Mesenchymal stem cell (in vitro differentiated cells and primary cell): ENCODE measurements around the gene MYH11.
"Not testable (repeated sequence)": the region's sequence is repeated elsewhere in the genome, so short reads cannot be mapped to it uniquely, and the experiment has no call there.

Experiments
- DNase-seq: peaks from one replicate; pipeline ENCODE4 v3.0.0-alpha.2; 2013
- H2AFZ ChIP-seq: one replicate; pipeline ENCODE4 v1.6.1; 2013; ENCODE audit warnings: low read depth, mild to moderate bottlenecking, control low read depth, inconsistent platforms, low read length, moderate library complexity
- H2AK5ac ChIP-seq: 2 replicates; pipeline ENCODE4 v1.6.1; 2013; ENCODE audit warnings: low read length, moderate library complexity, mild to moderate bottlenecking, inconsistent platforms; ENCODE audit not compliant: severe bottlenecking
- H2BK120ac ChIP-seq: one replicate; pipeline ENCODE4 v1.6.1; 2013; ENCODE audit warnings: low read depth, mild to moderate bottlenecking, inconsistent platforms, low read length, moderate library complexity
- H2BK12ac ChIP-seq, 2 experiments: one replicate each; pipeline ENCODE4 v1.6.1; 2013; ENCODE audit warnings: inconsistent platforms in 2 of 2, low read length in 2 of 2, mild to moderate bottlenecking in 2 of 2, moderate library complexity in 2 of 2, control low read depth in 1 of 2
- H2BK15ac ChIP-seq: one replicate; pipeline ENCODE4 v1.6.1; 2013; ENCODE audit warnings: mild to moderate bottlenecking, low read depth, inconsistent platforms; ENCODE audit not compliant: poor library complexity, severe bottlenecking
- H2BK5ac ChIP-seq: 2 replicates; pipeline ENCODE4 v1.6.1; 2013; ENCODE audit warnings: low read depth, mild to moderate bottlenecking, low read length, control low read depth, inconsistent platforms; ENCODE audit not compliant: poor library complexity, severe bottlenecking
- H3K14ac ChIP-seq, 2 experiments: one replicate each; pipeline ENCODE4 v1.6.1; 2013; ENCODE audit warnings: inconsistent platforms in 2 of 2, low read length in 2 of 2, control low read depth in 1 of 2, mild to moderate bottlenecking in 1 of 2, moderate library complexity in 1 of 2
- H3K18ac ChIP-seq, 2 experiments: one replicate each; pipeline ENCODE4 v1.6.1; 2013; ENCODE audit warnings: inconsistent platforms in 2 of 2, low read length in 2 of 2, control low read depth in 1 of 2, low read depth in 1 of 2, mild to moderate bottlenecking in 1 of 2
- H3K23ac ChIP-seq, 2 experiments: one replicate each; pipeline ENCODE4 v1.6.1; 2013; ENCODE audit warnings: inconsistent platforms in 2 of 2, low read length in 2 of 2, mild to moderate bottlenecking in 2 of 2, moderate library complexity in 2 of 2, control low read depth in 1 of 2
- H3K27ac ChIP-seq: 2 replicates; pipeline ENCODE4 v1.5.1; 2013; ENCODE audit warnings: mild to moderate bottlenecking, moderate library complexity, low read length, control low read depth, inconsistent platforms; ENCODE audit not compliant: poor library complexity, severe bottlenecking
- H3K27me3 ChIP-seq, 2 experiments: 2 replicates each; pipeline versions ENCODE4 v1.6.1 to v1.7.0; 2013; ENCODE audit warnings: low read length in 2 of 2, mild to moderate bottlenecking in 2 of 2, moderate library complexity in 2 of 2, control low read depth in 1 of 2, inconsistent platforms in 1 of 2; ENCODE audit not compliant: control insufficient read depth in 1 of 2, insufficient read depth in 1 of 2
- H3K36me3 ChIP-seq, 2 experiments: 2 replicates each; pipeline versions ENCODE4 v1.6.1 to v1.7.0; 2013; ENCODE audit warnings: low read length in 2 of 2, control low read depth in 1 of 2, inconsistent platforms in 1 of 2, low read depth in 1 of 2, mild to moderate bottlenecking in 1 of 2; ENCODE audit not compliant: insufficient read depth in 2 of 2, control insufficient read depth in 1 of 2
- H3K4ac ChIP-seq, 2 experiments: one replicate each; pipeline ENCODE4 v1.6.1; 2013; ENCODE audit warnings: inconsistent platforms in 2 of 2, low read length in 2 of 2, mild to moderate bottlenecking in 2 of 2, moderate library complexity in 2 of 2, control low read depth in 1 of 2, low read depth in 1 of 2
- H3K4me1 ChIP-seq: 2 replicates; pipeline ENCODE4 v1.6.1; 2013; ENCODE audit warnings: low read depth, low read length, control low read depth; ENCODE audit not compliant: control insufficient read depth, insufficient read depth
- H3K4me2 ChIP-seq: 2 replicates; pipeline ENCODE4 v1.6.1; 2013; ENCODE audit warnings: low read length, mild to moderate bottlenecking, inconsistent platforms; ENCODE audit not compliant: poor library complexity, severe bottlenecking
- H3K4me3 ChIP-seq, 2 experiments: 2 replicates each; pipeline versions ENCODE4 v1.5.1 to v1.7.0; 2013; ENCODE audit warnings: low read length in 2 of 2, mild to moderate bottlenecking in 2 of 2, control low read depth in 1 of 2, low read depth in 1 of 2; ENCODE audit not compliant: insufficient read depth in 1 of 2
- H3K79me1 ChIP-seq: replicated peaks from 2 replicates; pipeline ENCODE4 v1.6.1; 2013; ENCODE audit warnings: mild to moderate bottlenecking, control low read depth, low read length, inconsistent platforms; ENCODE audit not compliant: poor library complexity, severe bottlenecking
- H3K9ac ChIP-seq: 2 replicates; pipeline ENCODE4 v1.7.0; 2013; ENCODE audit warnings: mild to moderate bottlenecking, low read length, moderate library complexity
- H3K9me3 ChIP-seq: 2 replicates; pipeline ENCODE4 v1.7.0; 2013; ENCODE audit warnings: mild to moderate bottlenecking, low read length; ENCODE audit not compliant: control insufficient read depth
- H4K8ac ChIP-seq: one replicate; pipeline ENCODE4 v1.6.1; 2013; ENCODE audit warnings: inconsistent platforms, mild to moderate bottlenecking, low read length, moderate library complexity
- H4K91ac ChIP-seq: one replicate; pipeline ENCODE4 v1.6.1; 2013; ENCODE audit warnings: mild to moderate bottlenecking, low read length, inconsistent platforms
- WGBS: methylation state at CpG from one replicate; pipeline ENCODE4 v1.1.7; 2013; ENCODE audit warnings: mixed read lengths; 5-methylcytosine and 5-hydroxymethylcytosine counted together

The MYH11 gene

DNA sequence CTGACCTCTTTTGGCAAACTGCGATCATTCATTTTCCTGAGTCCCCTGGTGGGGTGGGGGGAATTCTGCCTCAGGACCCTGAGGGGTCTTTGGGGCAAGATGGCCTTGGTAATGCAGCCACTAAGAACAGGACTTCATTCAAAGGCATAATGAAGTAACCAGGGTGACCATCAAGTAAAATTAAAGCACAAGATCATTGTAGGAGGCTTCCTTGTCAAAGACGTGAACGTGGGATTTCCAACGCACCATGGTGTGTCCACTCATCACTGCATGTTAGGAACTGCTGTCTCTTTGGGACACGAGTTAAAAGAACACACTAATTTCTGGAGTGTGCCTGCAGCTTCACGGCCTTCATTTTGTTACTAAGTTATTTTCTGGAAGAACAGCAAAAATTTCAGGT is 155.5 kb downstream of the MYH11 start:
- H2AK5ac ChIP-seq = no peak overlapping the region
- no peak overlapping the region for H2BK12ac ChIP-seq
- no peak overlapping the region for H4K8ac ChIP-seq
- no peak overlapping the region for H3K4ac ChIP-seq
- no peak overlapping the region for H3K9ac ChIP-seq
- H3K4me2 ChIP-seq = no peak overlapping the region
- H3K79me1 ChIP-seq = peaks cover 17% of the 10 kb centered on the region
- peaks cover 5% of the 10 kb centered on the region for H3K4me1 ChIP-seq
- H2BK5ac ChIP-seq = no peak overlapping the region
- H3K27me3 ChIP-seq = no peaks in the 10 kb centered on the region
- H3K27ac ChIP-seq = no peak overlapping the region
- H2AFZ ChIP-seq = no peak overlapping the region
- peaks cover 51 to 59% of the 10 kb centered on the region in 2 experiments for H3K36me3 ChIP-seq
- no peak for DNase-seq
- H3K9me3 ChIP-seq = no peaks in the 10 kb centered on the region
- H2BK120ac ChIP-seq = no peak overlapping the region
- H2BK15ac ChIP-seq = no peak overlapping the region
- 95% methylated on average over 6 of the region's 6 CpGs for WGBS
- no peak overlapping the region for H4K91ac ChIP-seq
- H3K18ac ChIP-seq = no peak overlapping the region
- H3K14ac ChIP-seq = no peak overlapping the region
- H3K23ac ChIP-seq = no peak overlapping the region
- H3K4me3 ChIP-seq = no peak overlapping the region

DNA sequence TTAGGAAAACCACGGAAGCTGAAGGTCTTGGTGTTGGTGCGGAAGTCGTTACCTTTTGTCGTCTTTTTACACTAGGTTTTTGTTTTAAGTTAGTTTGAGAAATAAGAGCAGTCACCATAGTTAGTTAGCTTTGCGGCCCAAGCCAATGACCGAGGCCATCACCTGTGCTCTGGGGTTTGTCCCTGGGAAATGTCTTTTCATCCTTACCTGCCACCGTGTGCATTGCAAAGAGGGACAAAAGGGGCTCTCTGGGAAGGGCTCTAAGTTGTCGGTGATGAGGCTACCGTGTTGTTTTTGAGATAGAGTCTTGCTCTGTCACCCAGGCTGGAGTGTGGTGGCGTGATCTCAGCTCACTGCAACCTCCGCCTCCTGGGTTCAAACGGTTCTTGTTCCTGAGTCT is 157.0 kb downstream of the MYH11 start:
- Histone ChIP-seq H3K4me2 (no peak overlapping the region), H3K27ac (no peak overlapping the region), H2BK5ac (no peak overlapping the region), H2BK120ac (no peak overlapping the region), H3K14ac (no peak overlapping the region), H2AFZ (no peak overlapping the region), H3K23ac (no peak overlapping the region), H3K79me1 (peaks cover 13% of the 10 kb centered on the region), H2AK5ac (no peak overlapping the region), H3K4ac (no peak overlapping the region), H3K18ac (no peak overlapping the region), H3K9ac (no peak overlapping the region), H3K4me1 (peaks cover 5% of the 10 kb centered on the region), H2BK15ac (no peak overlapping the region), H3K4me3 (no peak overlapping the region), H3K9me3 (no peaks in the 10 kb centered on the region), H3K27me3 (no peaks in the 10 kb centered on the region), H2BK12ac (no peak overlapping the region), H3K36me3 (peaks cover 52 to 71% of the 10 kb centered on the region in 2 experiments), H4K91ac (no peak overlapping the region), H4K8ac (no peak overlapping the region)
- DNase-seq = no peak
- 97% methylated on average over 12 of the region's 12 CpGs for WGBS

DNA sequence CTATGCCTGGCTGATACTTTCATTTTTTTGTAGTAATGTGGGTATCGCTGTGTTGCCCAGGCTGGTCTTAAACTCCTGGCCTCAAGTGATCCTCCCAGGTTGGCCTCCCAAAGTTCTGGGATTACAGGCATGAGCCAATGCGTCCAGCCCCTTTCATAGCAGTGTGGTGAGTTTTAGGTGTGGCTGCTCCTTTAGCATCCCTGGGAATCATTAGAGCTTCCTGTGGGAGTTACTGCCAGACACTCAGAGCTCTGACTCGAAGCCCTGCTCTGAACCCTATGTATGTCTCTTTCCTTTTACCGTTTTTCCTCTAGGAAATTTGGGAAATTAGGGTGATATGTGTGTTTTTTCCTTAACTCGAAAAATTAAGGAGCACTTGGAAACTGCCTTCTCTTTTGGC is 162.3 kb downstream of the MYH11 start:
- H2AK5ac ChIP-seq = no peak overlapping the region
- H2BK5ac ChIP-seq = no peak overlapping the region

DNA sequence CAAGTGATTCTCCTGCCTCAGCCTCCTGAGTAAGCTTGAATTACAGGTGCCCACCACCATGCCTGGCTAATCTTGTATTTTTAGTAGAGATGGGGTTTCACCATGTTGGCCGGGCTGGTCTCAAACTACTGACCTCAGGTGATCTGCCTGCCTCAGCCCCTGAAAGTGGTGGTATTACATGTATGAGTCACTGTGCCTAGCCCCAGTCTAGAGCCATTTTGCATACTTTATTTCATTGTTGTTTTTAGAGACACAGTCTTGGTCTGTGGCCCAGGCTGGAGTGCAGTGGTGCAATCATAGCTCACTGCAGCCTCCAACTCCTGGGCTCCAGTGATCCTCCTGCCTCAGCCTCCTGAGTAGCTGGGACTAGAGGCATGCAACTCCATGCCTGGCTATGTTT is 164.3 kb downstream of the MYH11 start:
- not testable (repeated sequence) for H2BK5ac ChIP-seq, H3K4me1 ChIP-seq, H2BK12ac ChIP-seq, H2BK120ac ChIP-seq, H3K9ac ChIP-seq, H3K4me2 ChIP-seq, H4K8ac ChIP-seq, H3K4ac ChIP-seq, H2AFZ ChIP-seq, H3K27me3 ChIP-seq, H3K23ac ChIP-seq, H3K9me3 ChIP-seq, H4K91ac ChIP-seq, DNase-seq, H3K14ac ChIP-seq, H3K4me3 ChIP-seq, H2BK15ac ChIP-seq, H3K18ac ChIP-seq, H3K27ac ChIP-seq, H2AK5ac ChIP-seq
- Histone ChIP-seq H3K79me1 (peaks cover 15% of the 10 kb centered on the region), H3K36me3 (peaks cover 69 to 79% of the 10 kb centered on the region in 2 experiments)
- 100% methylated on average over 1 of the region's 1 CpG for WGBS

More for the DNA sequence above, 162.3 kb downstream of the MYH11 start:
- H3K9me3 ChIP-seq = no peaks in the 10 kb centered on the region
- DNase-seq = no peak
- no peak overlapping the region for H2AFZ ChIP-seq
- H4K8ac ChIP-seq = no peak overlapping the region
- no peak overlapping the region for H2BK120ac ChIP-seq
- H3K27ac ChIP-seq = no peak overlapping the region
- no peak overlapping the region for H4K91ac ChIP-seq
- no peak overlapping the region for H3K18ac ChIP-seq
- H3K9ac ChIP-seq = no peak overlapping the region
- H3K4ac ChIP-seq = no peak overlapping the region
- H3K79me1 ChIP-seq = peaks cover 12% of the 10 kb centered on the region
- no peak overlapping the region for H2BK15ac ChIP-seq
- H3K4me3 ChIP-seq = no peak overlapping the region
- no peak overlapping the region for H3K14ac ChIP-seq
- H3K4me1 ChIP-seq = no peaks in the 10 kb centered on the region
- peaks cover 73 to 84% of the 10 kb centered on the region in 2 experiments for H3K36me3 ChIP-seq
- WGBS = 98% methylated on average over 5 of the region's 5 CpGs
- no peak overlapping the region for H2BK12ac ChIP-seq
- H3K23ac ChIP-seq = no peak overlapping the region
- no peak overlapping the region for H3K4me2 ChIP-seq
- H3K27me3 ChIP-seq = no peaks in the 10 kb centered on the region
